Activated CD4-positive, alpha-beta T cell treated with anti-CD3 and anti-CD28 coated beads for 48 hours (primary cell): ENCODE results near the gene RICTOR.
"Not testable (repeated sequence)": the region's sequence is repeated elsewhere in the genome, so short reads cannot be mapped to it uniquely, and the experiment has no call there.

Experiments used
- DNase-seq: peaks from one replicate; pipeline ENCODE4 v3.0.0-alpha.2; 2020

The RICTOR gene

DNA sequence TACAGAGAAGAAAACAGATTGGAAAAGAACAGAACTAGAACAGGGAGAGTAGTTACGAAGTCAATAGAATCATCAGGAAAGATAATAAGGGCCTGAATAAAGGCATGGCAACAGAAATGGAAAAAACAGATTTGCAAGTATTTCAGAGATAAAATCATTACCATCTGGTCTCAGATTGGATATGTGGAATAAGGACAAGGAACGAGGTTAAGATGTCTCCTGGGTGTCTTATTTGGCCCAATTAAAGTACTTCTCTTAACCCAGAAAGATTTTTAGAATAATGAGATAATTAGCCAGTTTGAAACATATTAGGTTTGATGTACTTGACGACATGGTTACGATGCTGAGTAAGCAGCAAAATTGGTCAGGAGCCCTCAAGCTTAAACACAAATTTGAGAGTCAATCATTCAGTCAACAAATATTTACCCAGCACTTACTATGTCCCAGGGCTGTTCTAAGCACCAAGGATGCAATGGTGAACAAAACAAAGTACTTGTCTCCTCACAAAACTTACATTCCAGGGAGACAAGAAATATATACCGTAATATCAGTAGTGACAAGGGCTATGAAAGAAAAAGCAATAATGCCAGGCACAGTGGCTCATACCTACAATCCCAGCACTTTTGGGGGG is 18.3 kb downstream of the RICTOR start:
- no peak for DNase-seq

DNA sequence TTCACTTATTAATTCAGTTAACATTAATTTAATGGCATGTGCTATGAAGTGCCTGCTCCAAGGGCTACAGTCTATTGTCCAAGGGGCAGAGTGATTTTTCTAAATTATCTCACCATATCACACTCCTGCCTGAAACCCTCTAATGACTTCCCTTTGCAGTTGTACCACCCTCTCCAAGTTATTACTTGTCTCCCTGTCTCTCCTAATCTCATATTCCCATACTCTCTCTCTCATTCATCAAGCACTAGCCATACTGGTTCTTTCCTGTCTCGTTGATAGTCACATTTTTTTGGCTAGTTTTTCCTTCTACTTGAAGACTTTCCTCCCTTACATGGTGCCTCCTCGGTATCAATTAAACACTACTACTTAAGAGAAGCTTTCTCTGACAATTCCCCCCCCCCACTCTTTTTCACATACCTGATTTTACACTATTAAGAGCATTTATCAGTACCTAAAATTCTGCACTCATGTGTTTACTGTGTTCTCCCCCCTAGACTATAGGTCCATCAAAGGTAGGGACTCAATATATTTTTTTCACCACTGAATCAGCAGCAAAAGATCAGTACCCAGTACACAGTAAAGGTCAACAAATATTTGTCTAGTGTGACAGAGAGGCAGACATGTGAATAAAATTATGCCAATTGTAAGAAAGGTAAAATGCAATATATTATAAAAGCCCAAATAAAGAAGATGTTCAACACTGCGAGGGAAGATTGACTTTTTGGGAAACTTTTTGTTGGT is 19.0 kb downstream of the RICTOR start:
- no peak for DNase-seq

DNA sequence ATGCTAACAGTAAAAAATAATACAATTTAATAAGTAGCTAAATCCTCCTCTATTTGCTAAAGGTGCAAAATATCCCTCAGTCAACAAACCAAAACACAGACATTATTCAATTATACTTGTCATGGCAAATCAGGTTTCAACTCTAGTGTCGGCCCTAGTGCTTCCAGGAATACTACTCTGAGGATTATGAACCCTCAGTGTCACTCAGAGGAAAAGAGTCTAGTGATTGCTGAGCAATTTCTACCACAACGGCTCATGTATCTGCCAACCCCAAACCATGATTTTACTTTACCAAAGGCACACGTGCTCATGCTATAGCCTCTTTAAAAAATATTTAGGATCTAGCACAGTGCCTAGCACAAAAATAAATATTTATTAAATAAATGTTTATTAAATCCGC is 21.0 kb downstream of the RICTOR start:
- DNase-seq, result no peak

GRCh38 chr5:39052141-39052540 is 22.1 kb downstream of the RICTOR start:
- no peak for DNase-seq

GRCh38 chr5:39049315-39049714 is 24.9 kb downstream of the RICTOR start:
- no peak for DNase-seq

GRCh38 chr5:39040875-39041274 is 33.3 kb downstream of the RICTOR start:
- no peak for DNase-seq

DNA sequence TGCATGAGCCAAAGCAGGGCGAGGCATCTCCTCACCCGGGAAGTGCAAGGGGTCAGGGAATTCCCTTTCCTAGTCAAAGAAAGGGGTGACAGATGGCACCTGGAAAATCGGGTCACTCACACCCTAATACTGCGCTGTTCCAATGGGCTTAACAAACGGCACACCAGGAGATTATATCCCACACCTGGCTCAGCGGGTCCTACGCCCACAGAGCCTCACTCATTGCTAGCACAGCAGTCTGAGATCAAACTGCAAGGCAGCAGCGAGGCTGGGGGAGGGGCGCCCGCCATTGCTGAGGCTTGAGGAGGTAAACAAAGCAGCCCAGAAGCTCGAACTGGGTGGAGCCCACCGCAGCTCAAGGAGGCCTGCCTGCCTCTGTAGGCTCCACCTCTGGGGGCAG is 39.7 kb downstream of the RICTOR start:
- DNase-seq, result not testable (repeated sequence)

DNA sequence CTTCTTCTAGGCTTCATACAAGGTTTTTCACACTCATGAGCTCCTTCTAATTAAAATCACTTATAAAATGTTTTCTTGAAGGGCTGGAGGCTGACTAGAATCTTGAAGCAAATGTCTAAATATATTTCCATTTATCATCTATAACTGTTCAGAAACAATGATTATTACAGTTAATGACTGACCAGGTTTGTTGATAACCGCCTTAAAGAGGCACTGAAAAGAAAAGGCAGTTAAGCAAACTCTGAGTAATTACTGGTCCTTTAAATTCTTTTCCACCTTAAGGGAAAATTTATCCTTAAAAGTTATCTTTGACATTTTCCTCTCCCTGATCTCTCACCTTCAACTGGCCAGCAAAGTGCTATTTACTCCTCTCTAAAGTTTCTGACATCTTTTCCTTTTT is 43.2 kb downstream of the RICTOR start:
- DNase-seq, result no peak

- no peak for DNase-seq
Observed at GRCh38 chr5:39025456-39025855, 48.7 kb downstream of the RICTOR start.

- DNase-seq, result no peak
Observed at GRCh38 chr5:39024884-39025283, 49.3 kb downstream of the RICTOR start.

GRCh38 chr5:39024005-39024404 is 50.2 kb downstream of the RICTOR start:
- DNase-seq, result no peak

DNA sequence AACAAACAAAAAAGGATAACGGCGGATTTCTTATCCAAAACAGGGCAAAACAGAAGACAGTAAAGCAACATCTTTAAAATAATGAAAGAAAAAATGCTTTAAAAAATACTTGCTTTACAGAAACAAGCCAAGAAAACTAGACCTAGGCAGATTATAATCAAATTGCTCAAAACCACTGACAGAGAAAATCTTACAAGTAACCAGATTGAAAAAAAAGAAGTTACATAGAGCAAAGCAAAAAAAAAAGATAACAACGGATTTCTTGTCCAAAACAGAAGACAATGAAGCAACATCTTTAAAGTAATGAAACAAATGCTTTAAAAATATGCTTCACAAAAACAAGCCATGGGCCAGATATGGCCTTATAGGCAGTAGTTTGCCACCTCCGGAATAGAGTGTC is 51.1 kb downstream of the RICTOR start:
- no peak for DNase-seq

- DNase-seq, result no peak
Observed at GRCh38 chr5:39022151-39022550, 52.0 kb downstream of the RICTOR start.

- no peak for DNase-seq
Observed at GRCh38 chr5:39021413-39021812, 52.8 kb downstream of the RICTOR start.

- no peak for DNase-seq
Observed at GRCh38 chr5:39020458-39020857, 53.7 kb downstream of the RICTOR start.

DNA sequence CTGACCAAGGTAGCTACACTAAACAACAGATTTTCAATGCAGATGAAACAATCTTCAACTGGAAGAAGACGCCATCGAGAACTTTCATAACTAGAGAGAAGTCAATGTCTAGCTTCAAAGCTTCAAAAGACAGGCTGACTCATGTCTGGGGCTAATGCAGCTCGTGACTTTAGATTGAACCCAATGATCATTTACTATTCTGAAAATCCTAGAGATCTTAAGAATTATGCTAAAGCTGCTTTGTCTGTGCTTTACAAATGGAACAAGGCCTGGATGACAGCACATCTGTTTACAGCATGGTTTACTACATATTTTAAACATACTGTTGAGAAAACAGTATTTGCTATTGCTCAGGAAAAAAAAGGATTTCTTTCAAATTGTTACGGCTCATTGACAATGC is 54.9 kb downstream of the RICTOR start:
- DNase-seq, result no peak

GRCh38 chr5:39017504-39017903 is 56.7 kb downstream of the RICTOR start:
- DNase-seq, result no peak

DNA sequence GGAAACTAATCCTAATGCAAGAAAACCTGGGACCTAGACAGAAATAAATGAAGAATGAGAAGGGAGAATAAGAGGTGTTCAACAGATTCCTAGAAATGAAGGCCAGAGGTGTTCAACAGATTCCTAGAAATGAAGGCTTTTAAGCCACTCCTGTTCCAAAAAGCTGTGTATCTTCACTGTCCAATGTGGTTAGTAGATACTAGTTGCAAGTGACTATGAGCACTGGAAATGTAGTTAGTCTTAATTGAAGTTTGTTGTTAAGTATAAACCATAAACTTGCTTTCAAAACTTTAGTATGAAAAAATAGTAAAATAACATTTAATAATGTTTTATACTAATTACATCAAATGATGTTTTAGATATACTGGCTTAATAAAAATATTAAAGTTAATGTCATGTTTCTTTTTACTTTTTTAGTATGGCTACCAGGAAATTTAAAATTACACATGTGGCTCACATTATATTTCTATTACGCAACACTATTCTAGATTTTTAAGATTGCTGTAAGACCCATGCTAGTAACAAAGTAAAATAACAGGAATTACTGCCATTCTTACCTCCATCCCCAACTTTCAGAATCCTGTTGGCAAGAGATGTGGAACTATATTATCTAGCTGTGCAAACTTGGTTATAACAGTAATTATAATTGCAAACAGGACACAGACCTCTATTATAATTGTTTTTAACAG is 57.5 kb downstream of the RICTOR start:
- no peak for DNase-seq

- no peak for DNase-seq
Observed at GRCh38 chr5:39015743-39016586, 58.2 kb downstream of the RICTOR start.

- no peak for DNase-seq
Observed at GRCh38 chr5:39014561-39014960, 59.6 kb downstream of the RICTOR start.

- DNase-seq, result no peak
Observed at GRCh38 chr5:39013938-39014337, 60.3 kb downstream of the RICTOR start.

DNA sequence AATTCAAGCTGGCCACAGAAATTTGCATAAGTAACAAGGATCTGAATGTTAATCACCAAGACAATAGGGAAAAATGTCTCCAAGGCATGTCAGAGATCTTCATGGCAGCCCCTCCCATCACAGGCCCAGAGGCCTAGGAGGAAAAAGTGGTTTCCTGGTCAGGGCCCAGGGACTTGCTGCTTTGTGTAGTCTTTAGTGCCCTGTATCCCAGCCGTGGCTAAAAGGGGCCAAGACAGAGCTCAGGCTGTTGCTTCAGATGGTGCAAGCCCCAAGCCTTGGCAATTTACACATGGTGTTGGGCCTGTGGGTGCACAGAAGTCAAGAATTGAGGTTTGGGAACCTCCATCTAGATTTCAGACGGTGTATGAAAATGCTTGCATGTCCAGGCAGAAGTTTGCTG is 63.2 kb downstream of the RICTOR start:
- DNase-seq, result not testable (repeated sequence)

DNA sequence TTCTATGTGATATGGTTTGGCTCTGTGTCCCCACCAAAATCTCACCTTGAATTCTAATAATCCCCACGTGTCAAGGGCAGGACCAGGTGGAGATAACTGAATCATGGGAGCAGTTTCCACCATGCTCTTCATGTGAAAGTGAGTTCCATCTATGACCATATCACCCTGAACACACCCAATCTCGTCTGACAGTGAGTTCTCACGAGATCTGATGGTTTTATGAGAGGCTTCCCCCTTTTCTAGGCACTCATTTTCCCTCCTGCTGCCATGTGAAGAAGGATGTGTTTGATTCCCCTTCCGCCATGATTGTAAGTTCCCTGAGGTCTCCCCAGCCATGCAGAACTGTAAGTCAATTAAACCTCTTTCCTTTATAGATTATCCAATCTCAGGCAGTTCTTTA is 64.2 kb downstream of the RICTOR start:
- DNase-seq, result no peak
